ENCODE data around the gene NAALADL2.

DNA sequence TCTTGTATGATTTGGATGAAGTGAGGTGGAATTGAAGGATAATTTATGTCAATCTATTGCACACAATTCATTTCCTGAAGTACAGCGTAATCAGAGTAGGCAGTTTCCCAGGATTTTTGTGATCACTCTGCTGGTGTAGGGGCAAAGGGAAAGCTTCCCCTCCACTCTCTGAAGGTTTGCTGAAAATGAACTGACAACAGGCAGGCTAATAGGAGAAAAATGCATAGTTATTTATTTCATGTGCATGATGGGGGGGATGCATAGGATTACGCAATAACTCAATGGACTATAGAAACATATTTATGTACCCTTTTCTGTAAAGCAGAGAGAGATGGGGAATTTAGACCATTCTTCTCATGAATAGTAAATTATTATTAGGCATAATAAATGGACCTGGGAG is 872.9 kb downstream of the NAALADL2 start:
- TF ChIP-seq, protein P1, sequence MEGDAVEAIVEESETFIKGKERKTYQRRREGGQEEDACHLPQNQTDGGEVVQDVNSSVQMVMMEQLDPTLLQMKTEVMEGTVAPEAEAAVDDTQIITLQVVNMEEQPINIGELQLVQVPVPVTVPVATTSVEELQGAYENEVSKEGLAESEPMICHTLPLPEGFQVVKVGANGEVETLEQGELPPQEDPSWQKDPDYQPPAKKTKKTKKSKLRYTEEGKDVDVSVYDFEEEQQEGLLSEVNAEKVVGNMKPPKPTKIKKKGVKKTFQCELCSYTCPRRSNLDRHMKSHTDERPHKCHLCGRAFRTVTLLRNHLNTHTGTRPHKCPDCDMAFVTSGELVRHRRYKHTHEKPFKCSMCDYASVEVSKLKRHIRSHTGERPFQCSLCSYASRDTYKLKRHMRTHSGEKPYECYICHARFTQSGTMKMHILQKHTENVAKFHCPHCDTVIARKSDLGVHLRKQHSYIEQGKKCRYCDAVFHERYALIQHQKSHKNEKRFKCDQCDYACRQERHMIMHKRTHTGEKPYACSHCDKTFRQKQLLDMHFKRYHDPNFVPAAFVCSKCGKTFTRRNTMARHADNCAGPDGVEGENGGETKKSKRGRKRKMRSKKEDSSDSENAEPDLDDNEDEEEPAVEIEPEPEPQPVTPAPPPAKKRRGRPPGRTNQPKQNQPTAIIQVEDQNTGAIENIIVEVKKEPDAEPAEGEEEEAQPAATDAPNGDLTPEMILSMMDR (IDR thresholded peaks at IDR 0.05; ENCODE audit: low read length), result no peak
- no peak for TF ChIP-seq EZH2 (IDR thresholded peaks at IDR 0.05; ENCODE audit: borderline replicate concordance, low read length)

All from OCI-LY1 (cell line).